Keratinocyte (primary cell): ENCODE results near the gene REEP2. TPM values are rescaled to one million over a fixed set of nuclear protein-coding genes. Genes with fewer than 3 reads are reported as not detected.

Experiments used
- DNase-seq: peaks from one replicate; pipeline ENCODE4 v3.0.0-alpha.2; 2011; ENCODE audit warnings: low read depth, missing footprints, low spot score
- FAIRE-seq: peaks from 2 replicates; lab custom pipeline; 2011; peaks lifted over from hg19 to GRCh38; lab: Jason Lieb, UNC
- H2AFZ ChIP-seq: 2 replicates; pipeline ENCODE4 v1.6.0; 2012; ENCODE audit warnings: low read length, control low read depth, inconsistent platforms; ENCODE audit not compliant: control insufficient read depth
- H3K27ac ChIP-seq: 2 replicates; pipeline ENCODE4 v1.5.1; 2011; ENCODE audit warnings: low read length; ENCODE audit not compliant: control insufficient read depth, insufficient read depth
- H3K27me3 ChIP-seq: 3 replicates; pipeline ENCODE4 v1.6.0; 2011; ENCODE audit warnings: low read length; ENCODE audit not compliant: control insufficient read depth, insufficient read depth; ENCODE audit errors: extremely low read depth
- H3K36me3 ChIP-seq, 2 experiments: 2 replicates in 1 of 2; 3 replicates in 1 of 2; pipeline ENCODE4 v1.5.1; 2011; ENCODE audit warnings: low read length in 2 of 2, mild to moderate bottlenecking in 1 of 2; ENCODE audit not compliant: control insufficient read depth in 2 of 2, insufficient read depth in 2 of 2; ENCODE audit errors: extremely low read depth in 1 of 2
- H3K4me1 ChIP-seq: 3 replicates; pipeline ENCODE4 v1.5.1; 2011; ENCODE audit warnings: low read length; ENCODE audit not compliant: control insufficient read depth, insufficient read depth; ENCODE audit errors: extremely low read depth
- H3K4me2 ChIP-seq: 3 replicates; pipeline ENCODE4 v1.6.0; 2011; ENCODE audit warnings: low read depth, low read length; ENCODE audit not compliant: control insufficient read depth, insufficient read depth; ENCODE audit errors: extremely low read depth
- H3K4me3 ChIP-seq, 3 experiments: fragments of 200-600 bp in 1 of 3; sonication (generic) in 1 of 3; 2 replicates in 2 of 3; 3 replicates in 1 of 3; pipeline ENCODE4 v1.5.1; 2011 to 2016; ENCODE audit warnings: low read length in 3 of 3, mild to moderate bottlenecking in 3 of 3, control low read depth in 2 of 3, inconsistent platforms in 1 of 3, low read depth in 1 of 3, mixed read lengths in 1 of 3, mixed run types in 1 of 3, moderate library complexity in 1 of 3; ENCODE audit not compliant: control insufficient read depth in 2 of 3, insufficient read depth in 2 of 3; ENCODE audit errors: extremely low read depth in 1 of 3
- H3K79me2 ChIP-seq: 2 replicates; pipeline ENCODE4 v1.6.0; 2012; ENCODE audit warnings: low read length; ENCODE audit not compliant: control insufficient read depth, insufficient read depth
- H3K9ac ChIP-seq: 3 replicates; pipeline ENCODE4 v1.6.0; 2011; ENCODE audit warnings: low read length; ENCODE audit not compliant: control insufficient read depth, insufficient read depth; ENCODE audit errors: extremely low read depth
- H3K9me1 ChIP-seq: 3 replicates; pipeline ENCODE4 v1.6.0; 2011; ENCODE audit warnings: low read length; ENCODE audit not compliant: control insufficient read depth, insufficient read depth; ENCODE audit errors: extremely low read depth
- H3K9me3 ChIP-seq: 2 replicates; pipeline ENCODE4 v1.5.1; 2012; ENCODE audit warnings: low read depth, low read length; ENCODE audit not compliant: control insufficient read depth
- H4K20me1 ChIP-seq: 3 replicates; pipeline ENCODE4 v1.6.0; 2011; ENCODE audit warnings: low read length; ENCODE audit not compliant: control insufficient read depth, insufficient read depth; ENCODE audit errors: extremely low read depth
- EZH2 ChIP-seq: IDR thresholded peaks from one replicate; pipeline ENCODE4 v1.6.1; 2012; ENCODE audit warnings: inconsistent platforms, mild to moderate bottlenecking, low read length, moderate library complexity
- dilution Hi-C: fragments of 300-500 bp; cut with MboI; formaldehyde crosslinking; loops from one replicate; pipeline ENCODE4 v1.7.0; 2020; ENCODE audit warnings: low sequenced_read_pairs; ENCODE audit not compliant: extremely low pct_ligation_motif_present
- polyA plus RNA-seq, 5 experiments: library from polyadenylated mRNA; depleted of rRNA in 3 of 5; stranded (reverse) in 3 of 5; stranded (forward) in 1 of 5; unstranded in 1 of 5; fragments of >200 nt; gene quantifications; 1 replicate in 1 of 5; 2 replicates in 3 of 5; 3 replicates in 1 of 5; pipeline versions ENCODE4 v1.2.1 to v1.2.3, GENCODE V29; 2011 to 2012; ENCODE audit warnings: missing spikeins in 2 of 5, low read depth in 1 of 5, low replicate concordance in 1 of 5
- TF ChIP-seq, protein P1 (sequence below), 3 experiments: IDR thresholded peaks in 1 of 3; conservative IDR thresholded peaks in 1 of 3; optimal IDR thresholded peaks in 1 of 3; 2 replicates in 2 of 3; 3 replicates in 1 of 3; pipeline versions ENCODE3 to v1.5.1; 2011; ENCODE audit warnings: low read length in 3 of 3, mild to moderate bottlenecking in 3 of 3, moderate library complexity in 2 of 3, control low read depth in 1 of 3, inconsistent platforms in 1 of 3; ENCODE audit not compliant: insufficient read depth in 2 of 3; ENCODE audit errors: extremely low read depth in 1 of 3

The REEP2 gene
- polyA plus RNA-seq, 1 donor (not counting 4 experiments of a cell fraction or from before 2014, with no cell fraction given) = 0.35 TPM

DNA sequence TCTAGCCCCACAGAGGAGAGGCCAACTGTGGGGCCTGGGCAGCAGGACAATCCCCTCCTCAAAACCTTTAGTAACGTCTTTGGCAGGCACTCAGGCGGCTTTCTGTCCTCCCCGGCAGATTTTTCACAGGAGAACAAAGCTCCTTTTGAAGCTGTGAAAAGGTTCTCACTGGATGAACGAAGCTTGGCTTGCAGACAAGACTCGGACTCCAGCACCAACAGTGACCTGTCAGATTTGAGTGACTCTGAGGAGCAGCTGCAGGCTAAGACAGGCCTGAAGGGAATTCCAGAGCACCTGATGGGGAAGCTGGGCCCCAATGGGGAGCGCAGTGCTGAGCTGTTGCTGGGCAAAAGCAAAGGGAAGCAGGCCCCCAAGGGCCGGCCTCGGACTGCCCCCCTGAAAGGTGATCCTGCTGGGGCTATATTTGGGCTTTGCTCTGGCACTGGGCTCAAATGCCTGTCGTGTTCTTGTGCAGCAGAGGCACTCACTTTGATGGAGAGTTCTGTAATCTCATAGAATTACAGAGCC is 46.9 kb upstream of the REEP2 start:
- Histone ChIP-seq H4K20me1 (no peaks in the 10 kb centered on the region), H3K4me1 (no peaks in the 10 kb centered on the region), H3K9me1 (no peaks in the 10 kb centered on the region), H3K27me3 (no peaks in the 10 kb centered on the region), H3K4me3 (no peak overlapping the region), H3K36me3 (peaks cover 21 to 22% of the 10 kb centered on the region in 2 experiments), H2AFZ (no peak overlapping the region), H3K9ac (no peak overlapping the region), H3K27ac (no peak overlapping the region), H3K4me2 (no peak overlapping the region), H3K79me2 (no peaks in the 10 kb centered on the region), H3K9me3 (no peaks in the 10 kb centered on the region)
- DNase-seq (no peak), FAIRE-seq (no peak)
- TF ChIP-seq EZH2 = no peak
- TF ChIP-seq, protein P1, sequence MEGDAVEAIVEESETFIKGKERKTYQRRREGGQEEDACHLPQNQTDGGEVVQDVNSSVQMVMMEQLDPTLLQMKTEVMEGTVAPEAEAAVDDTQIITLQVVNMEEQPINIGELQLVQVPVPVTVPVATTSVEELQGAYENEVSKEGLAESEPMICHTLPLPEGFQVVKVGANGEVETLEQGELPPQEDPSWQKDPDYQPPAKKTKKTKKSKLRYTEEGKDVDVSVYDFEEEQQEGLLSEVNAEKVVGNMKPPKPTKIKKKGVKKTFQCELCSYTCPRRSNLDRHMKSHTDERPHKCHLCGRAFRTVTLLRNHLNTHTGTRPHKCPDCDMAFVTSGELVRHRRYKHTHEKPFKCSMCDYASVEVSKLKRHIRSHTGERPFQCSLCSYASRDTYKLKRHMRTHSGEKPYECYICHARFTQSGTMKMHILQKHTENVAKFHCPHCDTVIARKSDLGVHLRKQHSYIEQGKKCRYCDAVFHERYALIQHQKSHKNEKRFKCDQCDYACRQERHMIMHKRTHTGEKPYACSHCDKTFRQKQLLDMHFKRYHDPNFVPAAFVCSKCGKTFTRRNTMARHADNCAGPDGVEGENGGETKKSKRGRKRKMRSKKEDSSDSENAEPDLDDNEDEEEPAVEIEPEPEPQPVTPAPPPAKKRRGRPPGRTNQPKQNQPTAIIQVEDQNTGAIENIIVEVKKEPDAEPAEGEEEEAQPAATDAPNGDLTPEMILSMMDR (optimal IDR thresholded peaks at IDR 0.05 in 1 of 3, IDR thresholded peaks at IDR 0.05 in 1 of 3, conservative IDR thresholded peaks at IDR 0.05 in 1 of 3; ENCODE audit: extremely low read depth in 1 of 3, insufficient read depth in 2 of 3, low read length in 3 of 3) = no peak
- dilution Hi-C loops = no loop called here

DNA sequence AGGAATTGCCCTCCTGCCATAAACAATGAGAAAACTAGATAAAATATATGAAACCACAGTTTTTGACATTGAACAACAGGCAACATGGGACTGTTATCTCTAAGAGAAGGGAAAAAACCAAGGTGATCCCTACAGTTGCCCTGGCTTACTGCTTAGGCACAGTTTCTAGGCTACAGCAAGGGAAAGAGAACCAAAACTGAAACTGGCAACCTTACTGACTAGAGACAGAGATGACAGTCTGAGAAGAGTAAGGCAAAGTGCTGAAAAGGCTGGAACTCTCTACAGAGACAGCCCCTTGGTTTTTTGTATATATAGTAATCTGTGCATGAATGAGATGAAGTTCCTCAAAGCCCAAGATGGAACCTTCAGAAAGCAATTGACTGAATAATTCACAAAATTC is 36.2 kb upstream of the REEP2 start:
- Histone ChIP-seq H3K79me2 (no peaks in the 10 kb centered on the region), H3K9me1 (no peaks in the 10 kb centered on the region), H3K4me2 (no peak overlapping the region), H3K4me3 (no peak overlapping the region), H3K27ac (no peak overlapping the region), H3K9ac (no peak overlapping the region), H4K20me1 (no peaks in the 10 kb centered on the region), H3K36me3 (peaks cover 12 to 13% of the 10 kb centered on the region in 2 experiments), H3K9me3 (no peaks in the 10 kb centered on the region), H2AFZ (no peak overlapping the region), H3K4me1 (no peaks in the 10 kb centered on the region), H3K27me3 (no peaks in the 10 kb centered on the region)
- DNase-seq (no peak), FAIRE-seq (no peak)
- dilution Hi-C loops = no loop called here
- TF ChIP-seq, protein P1 (optimal IDR thresholded peaks at IDR 0.05 in 1 of 3, IDR thresholded peaks at IDR 0.05 in 1 of 3, conservative IDR thresholded peaks at IDR 0.05 in 1 of 3; ENCODE audit: extremely low read depth in 1 of 3, insufficient read depth in 2 of 3, low read length in 3 of 3) = no peak
- no peak for TF ChIP-seq EZH2
